Measurements from ENCODE around the gene QSOX1.

- no peak for TF ChIP-seq GATA3 (IDR thresholded peaks at IDR 0.05; ENCODE audit: low read depth, low read length)
- TF ChIP-seq GATA2 (IDR thresholded peaks at IDR 0.05; ENCODE audit: low read depth, low read length) = no peak
Measured at GRCh38 chr1:180237869-180238476, 83.3 kb downstream of the QSOX1 start.

All from SH-SY5Y (cell line).